WTC11 (cell line): ENCODE data around the gene P3R3URF. TPM values are rescaled to one million over a fixed set of nuclear protein-coding genes. Genes with fewer than 3 reads are reported as not detected.
A peak's percentile ranks its signal among the peaks of the same experiment; 100 is the strongest.

Experiments used
- ATAC-seq: fragments of 200-7000 bp; cut with Tn5 transposase; 2 replicates; pipeline ENCODE4 v1.10.0; 2021; ENCODE audit warnings: mild to moderate bottlenecking, moderate library complexity
- CTCF ChIA-PET: fragments of 300-600 bp; sonication (Branson Sonifier 250); formaldehyde crosslinking; loops from one replicate; lab custom pipeline; 2021; ENCODE audit warnings: antibody characterized with exemption; lab: Charles Lee
- POLR2A ChIA-PET: fragments of 350-600 bp; sonication (Branson Sonifier 250); formaldehyde crosslinking; loops from one replicate; lab custom pipeline; 2021; ENCODE audit warnings: antibody characterized with exemption; lab: Charles Lee
- DNase-seq: peaks from one replicate; pipeline ENCODE4 v3.0.0; 2021; ENCODE audit warnings: low spot score
- H3K27ac Mint-ChIP-seq: 2 replicates; pipeline ENCODE4 v1.8.0; 2021; ENCODE audit warnings: mixed read lengths
- H3K27me3 Mint-ChIP-seq: 2 replicates; pipeline ENCODE4 v1.8.0; 2021; ENCODE audit warnings: low read depth, mild to moderate bottlenecking, moderate library complexity, mixed read lengths
- H3K36me3 Mint-ChIP-seq: 2 replicates; pipeline ENCODE4 v1.8.0; 2021; ENCODE audit warnings: mixed read lengths
- H3K4me1 Mint-ChIP-seq: 2 replicates; pipeline ENCODE4 v1.8.0; 2022; ENCODE audit warnings: mixed read lengths
- H3K4me3 Mint-ChIP-seq: 2 replicates; pipeline ENCODE4 v1.8.0; 2021; ENCODE audit warnings: mild to moderate bottlenecking, moderate library complexity, mixed read lengths
- H3K9me3 Mint-ChIP-seq: 2 replicates; pipeline ENCODE4 v1.8.0; 2021; ENCODE audit warnings: mixed read lengths
- CREM ChIP-seq: sonication (generic); formaldehyde crosslinking; IDR thresholded peaks from 2 replicates; pipeline ENCODE4 v1.8.1; 2022; ENCODE audit warnings: mild to moderate bottlenecking, missing genetic modification reagents, moderate library complexity
- ETV6 ChIP-seq: sonication (generic); formaldehyde crosslinking; IDR thresholded peaks from 2 replicates; pipeline ENCODE4 v1.8.1; 2022; ENCODE audit warnings: mild to moderate bottlenecking, missing genetic modification reagents
- GTF2I ChIP-seq: fragments of 250-450 bp; sonication (Bioruptor Pico); conservative IDR thresholded peaks from 2 replicates; pipeline ENCODE4 v1.4.0; 2021; ENCODE audit warnings: mild to moderate bottlenecking
- KAT7 ChIP-seq: sonication (generic); formaldehyde crosslinking; IDR thresholded peaks from 2 replicates; pipeline ENCODE4 v1.8.1; 2023; ENCODE audit warnings: missing genetic modification reagents, mild to moderate bottlenecking, borderline replicate concordance
- MYBL2 ChIP-seq: sonication (generic); formaldehyde crosslinking; IDR thresholded peaks from 2 replicates; pipeline ENCODE4 v1.8.1; 2023; ENCODE audit warnings: mild to moderate bottlenecking, moderate library complexity, missing genetic modification reagents
- NFATC4 ChIP-seq: fragments of 250-450 bp; sonication (Bioruptor Pico); IDR thresholded peaks from 2 replicates; pipeline ENCODE4 v1.9.0; 2021; ENCODE audit warnings: mild to moderate bottlenecking
- NR1H2 ChIP-seq: sonication (generic); formaldehyde crosslinking; IDR thresholded peaks from 2 replicates; pipeline ENCODE4 v1.9.0; 2021; ENCODE audit warnings: mild to moderate bottlenecking, moderate library complexity, missing genetic modification reagents
- NR2C2 ChIP-seq: sonication (generic); formaldehyde crosslinking; IDR thresholded peaks from 2 replicates; pipeline ENCODE4 v1.8.0; 2022; ENCODE audit warnings: mild to moderate bottlenecking, missing genetic modification reagents
- NR3C1 ChIP-seq: sonication (generic); formaldehyde crosslinking; conservative IDR thresholded peaks from 2 replicates; pipeline ENCODE4 v1.8.1; 2023; ENCODE audit warnings: low read depth, mild to moderate bottlenecking, missing genetic modification reagents
- RELA ChIP-seq: sonication (generic); formaldehyde crosslinking; IDR thresholded peaks from 2 replicates; pipeline ENCODE4 v1.8.1; 2022; ENCODE audit warnings: missing genetic modification reagents, mild to moderate bottlenecking, borderline replicate concordance
- SMAD3 ChIP-seq: sonication (generic); formaldehyde crosslinking; IDR thresholded peaks from 2 replicates; pipeline ENCODE4 v1.8.0; 2022; ENCODE audit warnings: missing genetic modification reagents, mild to moderate bottlenecking, borderline replicate concordance
- SMAD4 ChIP-seq: sonication (generic); formaldehyde crosslinking; IDR thresholded peaks from 2 replicates; pipeline ENCODE4 v1.8.0; 2022; ENCODE audit warnings: mild to moderate bottlenecking, missing genetic modification reagents
- SOX15 ChIP-seq: fragments of 250-450 bp; sonication (Bioruptor Pico); IDR thresholded peaks from 2 replicates; pipeline ENCODE4 v1.9.0; 2021; ENCODE audit warnings: mild to moderate bottlenecking
- TCF7 ChIP-seq: sonication (generic); formaldehyde crosslinking; IDR thresholded peaks from 2 replicates; pipeline ENCODE4 v1.8.0; 2022; ENCODE audit warnings: mild to moderate bottlenecking, low read depth, missing genetic modification reagents, moderate library complexity
- TEAD1 ChIP-seq: sonication (generic); formaldehyde crosslinking; IDR thresholded peaks from 2 replicates; pipeline ENCODE4 v1.8.0; 2022; ENCODE audit warnings: mild to moderate bottlenecking, missing genetic modification reagents
- TEAD4 ChIP-seq: sonication (generic); formaldehyde crosslinking; IDR thresholded peaks from 2 replicates; pipeline ENCODE4 v1.8.0; 2022; ENCODE audit warnings: mild to moderate bottlenecking, missing genetic modification reagents
- ZBTB21 ChIP-seq: sonication (generic); formaldehyde crosslinking; IDR thresholded peaks from 2 replicates; pipeline ENCODE4 v1.8.1; 2023; ENCODE audit warnings: mild to moderate bottlenecking, missing genetic modification reagents, borderline replicate concordance
- ZNF138 ChIP-seq: sonication (generic); formaldehyde crosslinking; conservative IDR thresholded peaks from 2 replicates; pipeline ENCODE4 v1.8.1; 2022; ENCODE audit warnings: mild to moderate bottlenecking, moderate library complexity, missing genetic modification reagents
- ZNF219 ChIP-seq: sonication (generic); formaldehyde crosslinking; IDR thresholded peaks from 2 replicates; pipeline ENCODE4 v1.8.0; 2023; ENCODE audit warnings: missing genetic modification reagents, mild to moderate bottlenecking, borderline replicate concordance
- total RNA-seq: library from RNA; stranded (reverse); gene quantifications from 3 replicates; pipeline ENCODE4 v1.2.3, GENCODE V29; 2021
- TF ChIP-seq, protein P1 (sequence below): fragments of 250-450 bp; sonication (Bioruptor Pico); conservative IDR thresholded peaks from 2 replicates; pipeline ENCODE4 v1.9.0; 2021; ENCODE audit warnings: mild to moderate bottlenecking
- TF ChIP-seq, protein P2 (sequence below): sonication (generic); formaldehyde crosslinking; IDR thresholded peaks from 2 replicates; pipeline ENCODE4 v1.8.1; 2023; ENCODE audit warnings: mild to moderate bottlenecking, missing genetic modification reagents, moderate library complexity
- TF ChIP-seq, protein P3 (sequence below): sonication (generic); formaldehyde crosslinking; IDR thresholded peaks from 2 replicates; pipeline ENCODE4 v1.8.0; 2022; ENCODE audit warnings: mild to moderate bottlenecking, missing genetic modification reagents
- TF ChIP-seq, protein P4 (sequence below): sonication (generic); formaldehyde crosslinking; IDR thresholded peaks from 2 replicates; pipeline ENCODE4 v1.8.1; 2023; ENCODE audit warnings: mild to moderate bottlenecking, missing genetic modification reagents
- TF ChIP-seq, protein P5 (sequence below): fragments of 200-600 bp; IDR thresholded peaks from 2 replicates; pipeline ENCODE4 v1.8.0; 2022; ENCODE audit warnings: antibody characterized with exemption
- TF ChIP-seq, protein P6 (sequence below): sonication (generic); formaldehyde crosslinking; IDR thresholded peaks from 2 replicates; pipeline ENCODE4 v1.8.1; 2022; ENCODE audit warnings: low read depth, mild to moderate bottlenecking, moderate library complexity, missing genetic modification reagents, borderline replicate concordance

Gene P3R3URF
- total RNA-seq, 1 experiment from 2014 or later = not detected

DNA sequence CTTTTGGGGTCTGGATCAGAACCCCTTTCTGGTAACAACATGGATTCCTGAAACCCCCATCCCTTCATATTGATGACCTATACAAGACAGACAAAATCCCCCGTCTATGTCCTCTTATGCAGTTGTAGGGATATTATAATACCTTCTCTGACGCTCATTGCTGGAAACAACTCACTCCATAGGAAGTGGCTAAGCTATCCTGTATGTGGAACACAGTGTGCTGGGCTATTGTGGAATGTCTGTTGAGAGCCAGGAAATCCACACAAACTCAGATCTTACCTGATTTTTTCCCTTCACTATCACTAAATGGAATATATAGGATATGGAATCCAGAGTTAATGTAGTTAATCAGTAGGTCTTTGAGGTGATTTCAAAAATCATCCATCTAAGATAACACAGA lies 26.2 kb downstream of the P3R3URF start (continued):
- no peak for TF ChIP-seq NR2C2 (CRISPR knock-in tag)
- TF ChIP-seq TEAD4 = no peak
- no peak for TF ChIP-seq SMAD4 (CRISPR knock-in tag)

DNA sequence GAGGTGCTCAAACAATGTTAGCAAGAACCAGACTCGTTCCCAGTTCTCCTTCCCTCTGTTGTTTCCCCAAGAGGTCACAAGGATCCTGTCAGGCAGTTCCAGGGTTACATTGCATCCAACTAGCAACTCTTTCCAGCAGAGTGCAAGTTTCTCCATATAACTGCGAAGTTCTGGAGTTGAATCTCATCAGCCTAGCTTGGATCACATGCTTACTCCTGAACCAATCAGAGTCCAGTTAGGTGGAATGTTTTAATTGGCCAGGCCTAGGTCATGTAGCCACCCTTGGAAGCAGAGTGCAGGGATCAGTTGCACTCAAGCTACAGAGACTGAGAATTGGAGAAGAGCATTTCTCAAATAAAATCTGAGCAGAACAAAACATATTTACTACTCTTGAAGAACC lies 28.0 kb downstream of the P3R3URF start:
- TF ChIP-seq CREM (CRISPR knock-in tag) = no peak
- no peak for TF ChIP-seq SMAD3
- TF ChIP-seq, protein P1, sequence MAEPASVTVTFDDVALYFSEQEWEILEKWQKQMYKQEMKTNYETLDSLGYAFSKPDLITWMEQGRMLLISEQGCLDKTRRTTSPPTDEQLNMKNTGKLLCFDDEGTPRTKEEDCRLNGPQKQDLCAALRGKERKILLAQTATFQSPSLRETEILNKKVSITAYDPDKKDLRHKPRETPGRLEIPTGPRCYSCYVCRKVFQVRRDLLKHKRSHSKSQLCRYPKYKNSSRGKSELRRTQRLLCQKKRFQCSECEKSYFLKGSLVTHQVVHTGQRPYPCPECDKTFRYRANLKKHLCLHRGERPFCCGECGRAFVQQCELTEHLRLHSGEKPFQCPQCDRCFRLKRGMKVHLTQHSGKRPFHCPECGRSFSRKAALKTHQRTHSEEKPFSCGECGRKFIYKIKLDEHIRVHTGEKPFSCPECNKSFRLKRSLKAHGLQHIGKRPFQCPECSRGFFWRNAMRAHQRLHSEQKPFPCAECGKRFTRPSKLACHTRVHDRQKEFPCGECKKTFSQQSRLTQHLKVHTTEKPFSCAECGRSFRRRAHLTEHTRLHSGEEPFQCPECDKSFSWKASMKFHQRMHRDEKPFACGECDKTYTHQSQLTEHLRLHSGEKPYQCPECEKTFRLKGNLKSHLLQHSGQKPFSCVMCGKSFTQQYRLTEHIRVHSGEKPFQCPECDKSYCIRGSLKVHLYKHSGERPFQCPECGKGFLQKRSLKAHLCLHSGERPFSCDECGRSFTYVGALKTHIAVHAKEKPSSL (CRISPR knock-in tag) = no peak
- TF ChIP-seq, protein P2, sequence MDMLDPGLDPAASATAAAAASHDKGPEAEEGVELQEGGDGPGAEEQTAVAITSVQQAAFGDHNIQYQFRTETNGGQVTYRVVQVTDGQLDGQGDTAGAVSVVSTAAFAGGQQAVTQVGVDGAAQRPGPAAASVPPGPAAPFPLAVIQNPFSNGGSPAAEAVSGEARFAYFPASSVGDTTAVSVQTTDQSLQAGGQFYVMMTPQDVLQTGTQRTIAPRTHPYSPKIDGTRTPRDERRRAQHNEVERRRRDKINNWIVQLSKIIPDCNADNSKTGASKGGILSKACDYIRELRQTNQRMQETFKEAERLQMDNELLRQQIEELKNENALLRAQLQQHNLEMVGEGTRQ (CRISPR knock-in tag) = no peak
- no peak for TF ChIP-seq MYBL2 (CRISPR knock-in tag)
- TF ChIP-seq RELA (CRISPR knock-in tag) = no peak
- TF ChIP-seq ZBTB21 (CRISPR knock-in tag) = no peak
- no peak for TF ChIP-seq KAT7
- TF ChIP-seq, protein P3, sequence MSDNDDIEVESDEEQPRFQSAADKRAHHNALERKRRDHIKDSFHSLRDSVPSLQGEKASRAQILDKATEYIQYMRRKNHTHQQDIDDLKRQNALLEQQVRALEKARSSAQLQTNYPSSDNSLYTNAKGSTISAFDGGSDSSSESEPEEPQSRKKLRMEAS (CRISPR knock-in tag) = no peak
- no peak for TF ChIP-seq ZNF219
- no peak for TF ChIP-seq NR1H2 (CRISPR knock-in tag)
- TF ChIP-seq, protein P4, sequence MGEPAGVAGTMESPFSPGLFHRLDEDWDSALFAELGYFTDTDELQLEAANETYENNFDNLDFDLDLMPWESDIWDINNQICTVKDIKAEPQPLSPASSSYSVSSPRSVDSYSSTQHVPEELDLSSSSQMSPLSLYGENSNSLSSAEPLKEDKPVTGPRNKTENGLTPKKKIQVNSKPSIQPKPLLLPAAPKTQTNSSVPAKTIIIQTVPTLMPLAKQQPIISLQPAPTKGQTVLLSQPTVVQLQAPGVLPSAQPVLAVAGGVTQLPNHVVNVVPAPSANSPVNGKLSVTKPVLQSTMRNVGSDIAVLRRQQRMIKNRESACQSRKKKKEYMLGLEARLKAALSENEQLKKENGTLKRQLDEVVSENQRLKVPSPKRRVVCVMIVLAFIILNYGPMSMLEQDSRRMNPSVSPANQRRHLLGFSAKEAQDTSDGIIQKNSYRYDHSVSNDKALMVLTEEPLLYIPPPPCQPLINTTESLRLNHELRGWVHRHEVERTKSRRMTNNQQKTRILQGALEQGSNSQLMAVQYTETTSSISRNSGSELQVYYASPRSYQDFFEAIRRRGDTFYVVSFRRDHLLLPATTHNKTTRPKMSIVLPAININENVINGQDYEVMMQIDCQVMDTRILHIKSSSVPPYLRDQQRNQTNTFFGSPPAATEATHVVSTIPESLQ (CRISPR knock-in tag) = no peak
- TF ChIP-seq ETV6 (CRISPR knock-in tag) = no peak
- no peak for TF ChIP-seq NR3C1 (CRISPR knock-in tag)
- TF ChIP-seq SOX15 (CRISPR knock-in tag) = no peak
- TF ChIP-seq TCF7 (CRISPR knock-in tag) = no peak
- no peak for TF ChIP-seq NFATC4 (CRISPR knock-in tag)
- ATAC-seq (peak; percentile 44; the same call in 1 of the 2 replicates), DNase-seq (no peak)
- CTCF ChIA-PET = no interaction called here
- H3K27me3 Mint-ChIP-seq = peaks cover 3% of the 10 kb centered on the region; the same call in 1 of the 2 replicates
- H3K4me1 Mint-ChIP-seq = peaks cover 9% of the 10 kb centered on the region
- H3K9me3 Mint-ChIP-seq = peaks cover 3% of the 10 kb centered on the region
- no peaks in the 10 kb centered on the region for H3K36me3 Mint-ChIP-seq
- no peak overlapping the region for H3K27ac Mint-ChIP-seq
- no peak overlapping the region for H3K4me3 Mint-ChIP-seq
- POLR2A ChIA-PET = no interaction called here

DNA sequence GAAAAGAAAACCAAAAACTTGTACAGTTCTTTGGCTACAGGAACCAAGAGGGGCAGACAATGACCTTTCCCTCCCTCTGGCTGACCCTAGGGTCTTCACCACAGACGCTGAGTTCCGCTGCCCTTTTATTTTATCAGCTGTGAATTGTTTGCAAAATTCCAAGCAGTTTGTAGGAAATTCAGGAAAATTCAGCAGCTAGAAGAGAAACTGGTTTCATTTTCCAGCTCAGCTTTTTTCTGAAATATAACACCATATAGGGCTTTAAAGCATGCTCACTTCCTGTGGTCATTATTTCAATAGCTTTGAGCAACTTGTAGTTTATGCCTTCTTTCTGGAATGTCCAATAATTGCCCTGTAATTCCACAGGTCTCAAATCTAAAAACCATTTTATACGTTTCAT lies 38.4 kb downstream of the P3R3URF start:
- Mint-ChIP-seq H3K4me1 (peaks cover 13% of the 10 kb centered on the region), H3K36me3 (no peaks in the 10 kb centered on the region), H3K4me3 (no peak overlapping the region), H3K9me3 (no peaks in the 10 kb centered on the region), H3K27ac (no peak overlapping the region), H3K27me3 (peaks cover 21% of the 10 kb centered on the region)
- DNase-seq (no peak), ATAC-seq (no peak)
- ChIA-PET CTCF (interaction anchor here (0.6 to 1.5 kb wide), 2 partner anchors 86 to 107 kb away, joined by 3 read pairs; no protein-coding TSS in a partner anchor), POLR2A (interaction anchor here (1.1 kb wide), 1 partner anchor 22 kb away, joined by 3 read pairs; no protein-coding TSS in a partner anchor)
- TF ChIP-seq GTF2I (no peak), ZNF138 (no peak), NR3C1 (CRISPR knock-in tag) (no peak), TEAD1 (CRISPR knock-in tag) (no peak)
- TF ChIP-seq, protein P2 (CRISPR knock-in tag) = no peak
- TF ChIP-seq, protein P5, sequence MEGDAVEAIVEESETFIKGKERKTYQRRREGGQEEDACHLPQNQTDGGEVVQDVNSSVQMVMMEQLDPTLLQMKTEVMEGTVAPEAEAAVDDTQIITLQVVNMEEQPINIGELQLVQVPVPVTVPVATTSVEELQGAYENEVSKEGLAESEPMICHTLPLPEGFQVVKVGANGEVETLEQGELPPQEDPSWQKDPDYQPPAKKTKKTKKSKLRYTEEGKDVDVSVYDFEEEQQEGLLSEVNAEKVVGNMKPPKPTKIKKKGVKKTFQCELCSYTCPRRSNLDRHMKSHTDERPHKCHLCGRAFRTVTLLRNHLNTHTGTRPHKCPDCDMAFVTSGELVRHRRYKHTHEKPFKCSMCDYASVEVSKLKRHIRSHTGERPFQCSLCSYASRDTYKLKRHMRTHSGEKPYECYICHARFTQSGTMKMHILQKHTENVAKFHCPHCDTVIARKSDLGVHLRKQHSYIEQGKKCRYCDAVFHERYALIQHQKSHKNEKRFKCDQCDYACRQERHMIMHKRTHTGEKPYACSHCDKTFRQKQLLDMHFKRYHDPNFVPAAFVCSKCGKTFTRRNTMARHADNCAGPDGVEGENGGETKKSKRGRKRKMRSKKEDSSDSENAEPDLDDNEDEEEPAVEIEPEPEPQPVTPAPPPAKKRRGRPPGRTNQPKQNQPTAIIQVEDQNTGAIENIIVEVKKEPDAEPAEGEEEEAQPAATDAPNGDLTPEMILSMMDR = no peak
- TF ChIP-seq, protein P6, sequence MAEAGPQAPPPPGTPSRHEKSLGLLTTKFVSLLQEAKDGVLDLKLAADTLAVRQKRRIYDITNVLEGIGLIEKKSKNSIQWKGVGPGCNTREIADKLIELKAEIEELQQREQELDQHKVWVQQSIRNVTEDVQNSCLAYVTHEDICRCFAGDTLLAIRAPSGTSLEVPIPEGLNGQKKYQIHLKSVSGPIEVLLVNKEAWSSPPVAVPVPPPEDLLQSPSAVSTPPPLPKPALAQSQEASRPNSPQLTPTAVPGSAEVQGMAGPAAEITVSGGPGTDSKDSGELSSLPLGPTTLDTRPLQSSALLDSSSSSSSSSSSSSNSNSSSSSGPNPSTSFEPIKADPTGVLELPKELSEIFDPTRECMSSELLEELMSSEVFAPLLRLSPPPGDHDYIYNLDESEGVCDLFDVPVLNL = no peak
